ENCODE measurements around the gene PEX1.
"Not testable (repeated sequence)": the region's sequence is repeated elsewhere in the genome, so short reads cannot be mapped to it uniquely, and the experiment has no call there.

Gene PEX1

DNA sequence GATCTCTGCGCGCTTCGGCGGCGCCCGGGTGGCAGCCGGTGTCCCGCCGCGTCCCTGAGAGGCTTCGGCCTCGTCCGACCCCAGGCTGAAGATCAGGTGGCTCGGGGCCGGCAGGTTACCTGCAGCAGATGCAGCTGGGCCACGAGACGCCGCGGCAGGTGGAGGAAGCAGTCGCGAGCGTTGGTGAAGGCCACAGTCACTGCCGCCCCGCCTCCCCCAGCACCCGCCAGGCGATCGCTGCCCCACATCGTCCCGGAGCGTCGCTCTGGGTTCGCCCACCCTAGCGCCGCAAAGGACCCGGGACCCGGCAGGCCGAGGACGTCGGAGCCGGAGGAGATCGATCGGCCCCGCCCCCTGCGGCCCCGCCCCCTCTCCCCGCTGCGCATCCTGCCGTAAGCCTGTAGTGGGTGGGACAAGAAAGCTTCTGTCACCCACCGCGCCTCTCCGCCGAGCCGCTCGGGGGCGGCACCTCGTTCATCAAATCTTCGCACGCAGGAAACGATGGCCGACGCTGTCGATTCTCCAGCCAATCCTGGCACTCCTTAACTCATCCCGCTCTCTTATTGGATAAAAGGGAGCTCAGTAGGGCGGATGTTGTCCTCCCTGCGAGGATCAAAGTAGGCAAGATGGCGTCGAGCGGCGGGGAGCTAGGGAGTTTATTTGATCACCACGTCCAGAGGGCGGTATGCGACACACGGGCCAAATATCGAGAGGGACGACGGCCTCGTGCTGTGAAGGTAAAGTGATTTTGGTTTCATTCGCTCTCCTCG, at the start of gene PEX1, which contains the start of gene RBM48:
Gene PEX1, minus strand, starts transcription at position 333 of the 770 bp plus-strand sequence. Its CDS starts 85 bp downstream, at position 248.
Gene RBM48, plus strand, starts transcription at position 608 of the 770 bp plus-strand sequence. Its CDS starts 19 bp downstream, at position 627.
- peak; percentile 98 for DNase-seq (ENCODE audit: low spot score)

GRCh38 chr7:92576296-92576695, 48.0 kb upstream of the PEX1 start:
- no peak for DNase-seq (ENCODE audit: low spot score)

DNA sequence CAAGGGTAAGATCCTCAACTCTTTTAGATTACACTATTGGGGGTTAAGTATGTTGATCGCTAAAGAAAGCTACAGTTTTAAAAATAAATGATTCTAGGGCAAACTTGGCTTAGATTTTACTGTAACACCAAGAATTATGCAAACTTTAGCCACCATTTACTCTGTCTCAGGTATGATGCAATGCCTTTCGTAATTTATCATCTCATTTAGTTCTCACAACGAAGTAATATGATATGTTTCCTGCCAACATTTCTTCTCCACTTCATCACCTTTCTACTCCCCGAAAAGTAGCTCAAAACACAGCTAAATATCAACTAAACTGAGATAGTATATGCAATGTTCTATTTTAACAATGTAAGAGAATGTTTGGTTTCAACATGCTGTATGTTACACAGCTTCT, 40.8 kb upstream of the PEX1 start:
- no peak for DNase-seq (ENCODE audit: low spot score)

DNA sequence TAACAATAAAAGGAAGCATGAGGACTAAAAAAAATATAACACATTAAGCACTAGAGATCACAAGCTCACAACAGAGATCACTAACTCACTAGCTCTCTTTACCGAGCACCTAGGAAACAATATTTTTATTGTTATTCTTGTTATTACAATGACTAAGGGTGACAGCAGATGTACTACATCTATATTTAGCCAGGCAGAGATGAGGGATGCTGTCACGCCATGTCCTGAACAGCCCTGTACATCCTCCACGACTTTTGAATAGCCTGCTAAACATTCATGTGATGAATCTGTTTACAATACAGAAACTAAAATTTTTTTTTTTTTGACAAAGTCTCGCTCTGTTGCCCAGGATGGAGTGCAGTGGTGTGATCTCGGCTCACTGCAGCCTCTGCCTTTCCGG, 39.1 kb upstream of the PEX1 start:
- DNase-seq (ENCODE audit: low spot score) = no peak

DNA sequence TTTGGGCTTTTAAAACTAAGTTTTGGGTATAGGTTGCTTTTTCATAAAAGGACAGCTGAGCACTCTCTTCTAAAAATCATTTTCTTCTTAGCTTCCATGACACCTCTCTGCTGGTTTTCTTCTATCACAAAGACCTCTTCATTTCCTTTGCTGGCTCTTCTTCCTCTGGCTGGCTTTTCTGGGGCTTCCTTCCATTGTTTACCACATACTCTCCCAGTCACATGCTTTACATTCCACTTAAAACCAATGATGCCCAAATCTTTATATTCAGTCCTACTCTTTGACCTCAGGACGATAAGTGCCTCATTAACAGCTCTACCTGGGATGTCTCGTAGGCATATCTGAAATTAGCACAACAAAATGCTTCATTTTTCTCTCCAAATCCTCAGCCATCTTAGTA, 35.0 kb upstream of the PEX1 start:
- no peak for DNase-seq (ENCODE audit: low spot score)

DNA sequence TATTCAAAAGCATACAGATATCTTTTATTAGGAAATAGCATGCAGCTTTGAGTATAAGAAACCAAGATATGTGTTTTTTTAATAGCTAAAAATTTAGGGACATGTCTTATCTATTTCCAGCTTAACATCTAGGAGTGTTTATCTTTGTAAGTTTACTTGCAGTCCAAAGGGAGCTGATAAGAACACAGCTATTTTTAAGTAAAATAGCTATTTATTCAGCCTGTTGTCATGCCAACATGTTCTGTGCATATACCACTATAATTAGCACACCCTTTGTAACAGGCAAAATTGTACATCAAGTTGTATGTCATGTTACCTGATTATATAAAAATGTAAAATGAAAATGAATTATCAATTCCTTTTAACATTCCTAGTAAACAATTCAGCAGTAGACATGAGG, 32.3 kb upstream of the PEX1 start:
- no peak for DNase-seq (ENCODE audit: low spot score)

- DNase-seq (ENCODE audit: low spot score) = no peak
Observed at GRCh38 chr7:92557808-92558362, 29.6 kb upstream of the PEX1 start.

DNA sequence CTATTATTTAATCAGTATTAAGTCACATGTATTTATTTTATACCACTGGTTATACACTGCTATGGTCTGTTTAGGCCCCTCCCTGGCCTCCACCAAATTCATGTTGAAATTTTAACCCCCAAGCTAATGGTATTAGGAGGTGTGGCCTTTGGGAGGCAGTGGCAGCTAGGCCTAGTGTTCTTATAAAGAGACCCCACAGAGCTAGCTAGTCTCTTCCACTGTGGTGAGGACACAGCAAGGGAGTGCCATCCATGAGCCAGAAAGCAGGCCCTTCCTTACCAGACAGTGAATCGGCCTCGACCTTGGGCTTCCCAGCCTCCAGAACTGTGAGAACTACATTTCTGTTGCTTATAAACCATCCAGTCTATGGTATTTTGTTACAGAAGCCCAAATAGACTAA, 28.9 kb upstream of the PEX1 start:
- DNase-seq (ENCODE audit: low spot score) = no peak

DNA sequence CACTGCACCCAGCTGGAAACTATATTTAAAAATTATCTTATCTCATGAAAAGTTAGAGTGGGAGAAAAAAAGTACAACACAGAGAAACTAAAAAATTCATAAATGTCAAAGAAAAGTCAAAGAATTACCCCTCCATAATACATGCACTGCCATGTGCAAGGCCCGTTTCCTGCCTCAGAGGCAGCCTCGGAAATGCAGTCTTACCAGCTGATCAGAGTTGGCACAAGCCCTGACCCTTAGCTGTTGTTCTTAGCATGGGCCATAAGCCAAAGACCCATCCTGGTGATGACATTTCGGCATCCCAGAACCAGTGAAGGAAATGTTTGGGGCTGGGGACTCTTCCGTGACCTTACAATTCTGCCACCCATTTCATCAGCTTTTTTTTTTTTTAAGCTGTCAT, 21.9 kb upstream of the PEX1 start:
- no peak for DNase-seq (ENCODE audit: low spot score)

- DNase-seq (ENCODE audit: low spot score) = no peak
Observed at GRCh38 chr7:92547579-92547978, 19.3 kb upstream of the PEX1 start.

DNA sequence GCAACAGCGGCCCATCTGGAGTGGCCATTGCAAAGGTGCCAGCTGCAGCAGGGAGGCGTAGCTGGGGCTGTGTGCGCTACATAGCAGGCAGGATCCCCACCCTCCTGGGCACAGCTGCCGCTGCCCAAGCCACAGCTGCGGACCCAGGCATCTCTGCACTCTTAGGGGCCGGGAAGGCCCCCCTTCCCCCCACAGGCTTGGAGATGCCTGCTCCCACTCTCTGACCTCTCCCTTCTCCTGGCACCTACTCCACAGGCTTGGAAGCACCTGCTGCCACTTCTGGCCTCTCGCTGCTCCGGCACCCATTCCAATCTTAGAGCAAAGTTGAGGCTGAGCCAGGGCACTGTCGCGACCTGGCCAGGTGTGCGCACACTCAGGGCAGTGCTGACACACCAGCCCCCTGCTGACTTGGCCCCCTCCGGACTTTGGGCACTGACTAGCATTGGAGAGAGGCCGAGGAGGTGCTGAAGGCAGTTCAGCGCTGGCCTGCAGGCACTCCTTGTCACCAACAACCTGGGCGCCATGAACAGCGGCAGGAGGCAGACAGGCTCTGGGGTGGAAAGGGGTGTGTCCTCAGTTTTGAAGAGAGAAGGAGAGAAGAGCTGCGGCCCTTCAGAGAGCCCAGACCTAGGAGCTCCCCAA, 18.7 kb upstream of the PEX1 start:
- DNase-seq (ENCODE audit: low spot score) = no peak

DNA sequence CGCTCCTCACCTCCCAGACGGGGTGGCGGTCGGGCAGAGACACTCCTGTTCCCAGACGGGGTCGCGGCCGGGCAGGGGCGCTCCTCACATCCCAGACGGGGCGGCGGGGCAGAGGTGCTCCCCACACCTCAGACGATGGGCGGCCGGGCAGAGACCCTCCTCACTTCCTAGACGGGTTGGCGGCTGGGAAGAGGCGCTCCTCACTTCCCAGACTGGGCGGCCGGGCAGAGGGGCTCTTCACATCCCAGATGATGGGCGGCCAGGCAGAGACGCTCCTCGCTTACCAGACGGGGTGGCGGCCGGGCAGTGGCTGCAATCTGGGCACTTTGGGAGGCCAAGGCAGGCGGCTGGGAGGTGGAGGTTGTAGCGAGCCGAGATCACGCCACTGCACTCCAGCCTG, 16.8 kb upstream of the PEX1 start:
- not testable (repeated sequence) for DNase-seq (ENCODE audit: low spot score)

GRCh38 chr7:92543542-92543941, 15.2 kb upstream of the PEX1 start:
- not testable (repeated sequence) for DNase-seq (ENCODE audit: low spot score)

GRCh38 chr7:92534572-92534971, 6.3 kb upstream of the PEX1 start:
- DNase-seq (ENCODE audit: low spot score) = no peak

DNA sequence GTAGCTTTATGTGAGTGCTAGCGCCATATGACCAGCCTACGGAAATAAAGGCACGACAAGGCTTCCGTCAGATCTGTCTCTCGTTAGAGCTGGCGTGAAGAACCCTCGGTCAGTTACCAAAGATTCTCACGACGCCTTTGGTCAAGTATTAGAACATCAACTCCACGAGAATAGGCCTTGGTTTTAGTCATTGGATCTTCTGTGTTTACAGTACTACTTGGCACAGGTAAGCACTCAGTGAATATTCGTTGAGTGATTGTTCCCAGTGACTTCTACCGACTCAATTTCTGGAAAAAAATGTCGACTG, 591 bp upstream of the PEX1 start:
- no peak for DNase-seq (ENCODE audit: low spot score)

- peak; percentile 43 for DNase-seq (ENCODE audit: low spot score)
Observed at GRCh38 chr7:92527300-92528187, 776 bp downstream of the PEX1 start.

DNA sequence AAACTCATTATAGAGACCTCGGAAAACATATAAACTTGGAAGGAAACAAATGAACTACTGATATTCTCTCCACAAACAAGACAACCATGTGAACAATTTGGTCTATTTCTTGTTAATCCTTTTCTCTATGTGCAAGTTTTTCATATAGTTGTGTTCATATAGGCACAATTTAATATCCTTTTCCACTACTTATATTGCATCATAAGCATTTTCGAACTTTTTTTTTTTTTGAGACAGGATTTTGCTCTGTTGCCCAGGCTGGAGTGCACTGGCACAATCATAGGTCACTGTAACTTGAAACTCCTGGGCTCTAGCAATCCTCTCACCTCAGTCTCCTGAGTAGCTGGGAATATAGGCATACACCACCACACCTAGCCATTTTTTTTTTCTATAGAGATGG, 5.2 kb downstream of the PEX1 start:
- DNase-seq (ENCODE audit: low spot score) = no peak

DNA sequence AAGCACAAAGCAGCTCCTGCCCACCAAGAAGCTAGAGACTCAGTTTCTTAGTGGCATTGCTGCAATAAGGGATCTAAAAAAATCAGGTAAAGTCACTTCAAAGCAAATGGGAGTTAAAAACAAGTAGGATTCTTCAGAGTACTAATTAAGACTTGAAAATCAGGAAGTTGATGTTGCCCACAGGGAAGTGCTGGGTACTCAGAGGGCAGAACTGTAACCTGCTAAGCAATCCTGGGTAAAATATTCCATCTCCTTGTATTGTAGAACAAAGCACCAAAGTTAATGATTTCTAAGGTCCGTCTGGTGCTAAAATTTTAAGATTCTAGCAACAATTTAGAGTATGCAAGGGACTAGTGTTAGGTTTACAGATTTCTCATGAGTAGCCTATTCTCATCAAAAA, 8.3 kb downstream of the PEX1 start:
- no peak for DNase-seq (ENCODE audit: low spot score)

DNA sequence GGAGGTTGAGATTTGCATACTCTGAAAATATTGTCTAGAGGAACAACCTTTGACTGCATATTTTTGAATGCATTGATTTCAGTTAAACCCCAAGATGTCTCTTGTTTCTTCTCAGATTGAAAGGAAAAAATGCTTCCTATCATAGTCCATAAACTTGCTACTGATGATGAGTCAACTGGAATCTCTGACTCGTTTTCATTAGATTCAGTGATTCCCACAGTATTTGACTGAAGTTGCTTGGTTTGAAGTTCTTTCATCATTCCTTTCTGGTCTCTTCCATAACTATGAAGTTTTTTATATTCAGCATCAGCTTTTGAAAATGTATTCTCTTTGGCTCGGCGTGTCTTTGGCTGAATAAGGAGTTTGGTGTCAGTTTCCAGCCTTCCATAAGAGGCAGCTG, 10.7 kb downstream of the PEX1 start:
- no peak for DNase-seq (ENCODE audit: low spot score)

GRCh38 chr7:92513167-92513902, 15.0 kb downstream of the PEX1 start:
- DNase-seq (ENCODE audit: low spot score) = no peak

GRCh38 chr7:92508946-92509345, 19.4 kb downstream of the PEX1 start:
- DNase-seq (ENCODE audit: low spot score) = no peak

DNA sequence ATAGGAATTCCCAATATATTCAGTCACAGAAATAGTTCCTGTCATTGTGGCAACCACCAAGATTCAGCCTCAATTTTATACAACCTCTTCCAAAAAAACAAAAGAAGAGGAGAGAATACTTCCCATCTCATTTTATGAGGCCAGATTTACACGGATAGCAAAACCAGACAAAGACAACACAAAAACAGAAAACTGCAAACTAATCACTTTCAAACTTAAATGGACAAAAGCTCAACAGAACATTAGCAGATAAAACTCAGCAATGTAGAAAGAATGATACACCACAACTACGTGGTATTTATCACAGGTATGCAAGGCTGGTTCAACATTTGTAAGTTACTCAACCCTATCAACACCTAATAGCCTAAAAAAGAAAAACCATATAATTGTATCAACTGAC, 22.0 kb downstream of the PEX1 start:
- DNase-seq (ENCODE audit: low spot score) = no peak

All from CD4-positive, alpha-beta T cell treated with Interleukin-2 at 100 ng/mL for 4 hours (primary cell).